OCI-LY3 (cell line): ENCODE results near the gene LTO1.

Experiments
- H2AFZ ChIP-seq: fragments of 200-600, 300-600 bp; shearing (Covaris generic); 2 replicates; pipeline ENCODE4 v1.6.0; 2014; ENCODE audit warnings: antibody characterized with exemption, low read depth, low read length
- H3K27ac ChIP-seq: fragments of 200-600, 300-600 bp; sonication (generic); 2 replicates; pipeline ENCODE4 v1.5.1; 2014; ENCODE audit warnings: mild to moderate bottlenecking, low read length, moderate library complexity, mixed read lengths
- H3K27me3 ChIP-seq: fragments of 200-600, 300-600 bp; sonication (generic); 2 replicates; pipeline ENCODE4 v1.6.1; 2014; ENCODE audit warnings: low read depth, low read length, mixed read lengths
- H3K36me3 ChIP-seq: fragments of 200-600, 300-600 bp; sonication (generic); replicated peaks from 2 replicates; pipeline ENCODE3; 2014; ENCODE audit warnings: low read depth, low read length, mixed read lengths
- H3K4me1 ChIP-seq: fragments of 300-600, 200-600 bp; sonication (generic); 2 replicates; pipeline ENCODE4 v1.6.1; 2014; ENCODE audit warnings: low read length, mixed read lengths
- H3K4me2 ChIP-seq: fragments of 200-600, 300-600 bp; sonication (generic); 2 replicates; pipeline ENCODE4 v1.6.1; 2014; ENCODE audit warnings: low read length, mixed read lengths
- H3K4me3 ChIP-seq: fragments of 300-600, 200-600 bp; sonication (generic); 2 replicates; pipeline ENCODE4 v1.5.1; 2014; ENCODE audit warnings: antibody characterized with exemption, mild to moderate bottlenecking, low read length, moderate library complexity
- H3K79me2 ChIP-seq: fragments of 300-600, 200-600 bp; shearing (Covaris generic); 2 replicates; pipeline ENCODE4 v1.6.1; 2014; ENCODE audit warnings: mild to moderate bottlenecking, low read length, mixed read lengths
- H3K9ac ChIP-seq: fragments of 300-600, 200-600 bp; shearing (Covaris generic); 2 replicates; pipeline ENCODE4 v1.6.0; 2014; ENCODE audit warnings: mild to moderate bottlenecking, low read length, moderate library complexity
- H3K9me3 ChIP-seq: fragments of 200-600, 300-600 bp; shearing (Covaris generic); 2 replicates; pipeline ENCODE4 v1.6.1; 2014; ENCODE audit warnings: low read length, mixed read lengths; ENCODE audit not compliant: insufficient read depth
- H4K20me1 ChIP-seq: fragments of 200-600, 300-600 bp; sonication (generic); 2 replicates; pipeline ENCODE4 v1.6.1; 2016; ENCODE audit warnings: low read length, mixed read lengths; ENCODE audit not compliant: insufficient read depth
- CTCF ChIP-seq: fragments of 200-600, 300-600 bp; sonication (generic); IDR thresholded peaks from 2 replicates; pipeline ENCODE4 v1.5.1; 2014; ENCODE audit warnings: antibody characterized with exemption, low read length, low read depth
- EZH2phosphoT487 ChIP-seq: fragments of 200-600 bp; shearing (Covaris generic); IDR thresholded peaks from 2 replicates; pipeline ENCODE4 v1.6.1; 2018; ENCODE audit warnings: antibody characterized with exemption, mixed run types, low read depth

Gene LTO1

GRCh38 chr11:69711822-69712801 lies 37.0 kb upstream of the LTO1 start:
- no peak overlapping the region for H3K4me2 ChIP-seq
- peaks cover 4% of the 10 kb centered on the region; the same call in 1 of the 2 replicates for H3K4me1 ChIP-seq
- H4K20me1 ChIP-seq: no peaks in the 10 kb centered on the region
- no peaks in the 10 kb centered on the region for H3K79me2 ChIP-seq
- no peaks in the 10 kb centered on the region for H3K36me3 ChIP-seq
- H2AFZ ChIP-seq: no peak overlapping the region
- no peak for TF ChIP-seq EZH2phosphoT487
- no peak for TF ChIP-seq CTCF
- no peaks in the 10 kb centered on the region for H3K9me3 ChIP-seq
- H3K4me3 ChIP-seq: no peak overlapping the region
- no peak overlapping the region for H3K27ac ChIP-seq
- peaks cover 14% of the 10 kb centered on the region for H3K27me3 ChIP-seq
- no peak overlapping the region for H3K9ac ChIP-seq

- Histone ChIP-seq H3K27ac (no peak overlapping the region), H3K4me3 (no peak overlapping the region), H3K79me2 (no peaks in the 10 kb centered on the region), H3K9ac (no peak overlapping the region), H3K4me1 (peaks cover 7% of the 10 kb centered on the region; the same call in 1 of the 2 replicates), H2AFZ (no peak overlapping the region), H3K9me3 (no peaks in the 10 kb centered on the region), H3K4me2 (no peak overlapping the region), H4K20me1 (no peaks in the 10 kb centered on the region), H3K36me3 (no peaks in the 10 kb centered on the region), H3K27me3 (0 out of 2 replicates have a peak, but pooled peaks cover 4% of the 10 kb centered on the region)
- no peak for TF ChIP-seq CTCF
- no peak for TF ChIP-seq EZH2phosphoT487
These were observed 33.7 kb upstream of the LTO1 start for GRCh38 chr11:69708736-69709401.

GRCh38 chr11:69707176-69707575 lies 32.0 kb upstream of the LTO1 start:
- H3K9me3 ChIP-seq: no peaks in the 10 kb centered on the region
- H3K27me3 ChIP-seq: 0 out of 2 replicates have a peak, but pooled peaks cover 4% of the 10 kb centered on the region
- no peaks in the 10 kb centered on the region for H3K36me3 ChIP-seq
- peaks cover 7% of the 10 kb centered on the region; the same call in 1 of the 2 replicates for H3K4me1 ChIP-seq
- no peaks in the 10 kb centered on the region for H4K20me1 ChIP-seq
- H3K9ac ChIP-seq: peak overlapping the region; percentile 47; the same call in 1 of the 2 replicates
- peak overlapping the region; percentile 78 for H3K4me2 ChIP-seq
- H3K4me3 ChIP-seq: peak overlapping the region; percentile 72
- H2AFZ ChIP-seq: peak overlapping the region; percentile 81
- no peaks in the 10 kb centered on the region for H3K79me2 ChIP-seq
- TF ChIP-seq CTCF: no peak
- no peak for TF ChIP-seq EZH2phosphoT487
- no peak overlapping the region for H3K27ac ChIP-seq
